ENCODE results near the gene CNTN5.

GRCh38 chr11:100094121-100094865 lies 1073.5 kb downstream of the CNTN5 start:
- TF ChIP-seq POLR2A (IDR thresholded peaks at IDR 0.05; ENCODE audit: low read length) (no peak), GATA1 (IDR thresholded peaks at IDR 0.05; ENCODE audit: low read depth, low read length) (no peak)
